Chondrocyte (in vitro differentiated cells): Measurements from ENCODE around the gene LMCD1. TPM values are rescaled to one million over a fixed set of nuclear protein-coding genes. Genes with fewer than 3 reads are reported as not detected.

ENCODE experiments used
- DNase-seq: peaks from one replicate; pipeline ENCODE4 v3.0.0; 2021; ENCODE audit warnings: mixed read lengths, low spot score
- H3K27ac Mint-ChIP-seq: one replicate; pipeline ENCODE4 v1.8.0; 2021; ENCODE audit warnings: mild to moderate bottlenecking, moderate library complexity, mixed read lengths; ENCODE audit not compliant: unreplicated experiment
- H3K27me3 Mint-ChIP-seq: 2 replicates; pipeline ENCODE4 v1.8.0; 2021; ENCODE audit warnings: low read depth, mixed read lengths
- H3K36me3 Mint-ChIP-seq: 2 replicates; pipeline ENCODE4 v1.8.0; 2021; ENCODE audit warnings: low read depth, mixed read lengths
- H3K4me1 Mint-ChIP-seq: 2 replicates; pipeline ENCODE4 v1.8.0; 2021; ENCODE audit warnings: low read depth, mild to moderate bottlenecking, mixed read lengths
- H3K4me3 Mint-ChIP-seq: one replicate; pipeline ENCODE4 v1.8.0; 2021; ENCODE audit warnings: mild to moderate bottlenecking, moderate library complexity, mixed read lengths; ENCODE audit not compliant: unreplicated experiment
- H3K9me3 Mint-ChIP-seq: 2 replicates; pipeline ENCODE4 v1.8.0; 2021; ENCODE audit warnings: low read depth, mixed read lengths
- CTCF ChIP-seq: fragments of 200-600 bp; sonication (generic); IDR thresholded peaks from 2 replicates; pipeline ENCODE4 v1.5.0; 2021; ENCODE audit warnings: antibody characterized with exemption, mild to moderate bottlenecking, moderate library complexity
- total RNA-seq: library from RNA; stranded (reverse); gene quantifications from 3 replicates; pipeline ENCODE4 v1.2.1, GENCODE V29; 2021

The LMCD1 gene
- total RNA-seq, 1 donor from 2014 or later = 263 TPM

DNA sequence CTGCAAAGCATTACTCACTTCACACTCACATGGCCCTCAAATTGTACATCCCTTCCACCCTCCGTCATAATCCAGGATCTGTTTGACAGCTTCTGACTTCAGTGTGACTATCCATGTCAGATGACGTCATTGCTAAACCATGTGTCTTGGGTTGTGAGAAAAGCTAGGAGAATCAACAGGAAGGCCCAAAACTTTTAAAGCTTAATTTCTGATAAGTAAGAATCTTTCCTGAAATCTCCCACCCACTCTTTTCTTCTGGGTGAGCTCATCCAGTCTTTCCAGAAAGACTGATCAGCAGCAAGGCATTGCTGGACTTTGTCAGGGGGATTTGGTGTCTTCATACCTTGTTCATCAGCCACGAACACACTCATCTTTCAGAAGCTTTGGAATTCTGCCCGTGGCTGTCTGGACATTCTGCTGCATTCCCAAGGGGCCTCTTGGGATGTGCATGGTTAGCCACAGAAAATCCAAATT is 11.5 kb upstream of the LMCD1 start:
- H3K4me1 Mint-ChIP-seq = peaks cover 77% of the 10 kb centered on the region
- peaks cover 3% of the 10 kb centered on the region for H3K9me3 Mint-ChIP-seq
- DNase-seq = no peak
- peak overlapping the region; percentile 90 for H3K27ac Mint-ChIP-seq
- H3K4me3 Mint-ChIP-seq = no peak overlapping the region
- no peaks in the 10 kb centered on the region for H3K27me3 Mint-ChIP-seq
- no peak for TF ChIP-seq CTCF
- peaks cover under 1% of the 10 kb centered on the region for H3K36me3 Mint-ChIP-seq

GRCh38 chr3:8491271-8492144 is 10.1 kb upstream of the LMCD1 start:
- no peaks in the 10 kb centered on the region for H3K27me3 Mint-ChIP-seq
- peaks cover 64% of the 10 kb centered on the region for H3K4me1 Mint-ChIP-seq
- peak overlapping the region; percentile 79 for H3K27ac Mint-ChIP-seq
- DNase-seq = no peak
- H3K9me3 Mint-ChIP-seq = no peaks in the 10 kb centered on the region
- TF ChIP-seq CTCF = no peak
- H3K4me3 Mint-ChIP-seq = no peak overlapping the region
- H3K36me3 Mint-ChIP-seq = no peaks in the 10 kb centered on the region

GRCh38 chr3:8492744-8493511 is 8.7 kb upstream of the LMCD1 start:
- no peak for TF ChIP-seq CTCF
- DNase-seq = no peak
- peak overlapping the region; percentile 53 for H3K27ac Mint-ChIP-seq

GRCh38 chr3:8493744-8494143 is 7.9 kb upstream of the LMCD1 start:
- DNase-seq = no peak
- H3K4me1 Mint-ChIP-seq = peaks cover 51% of the 10 kb centered on the region
- no peaks in the 10 kb centered on the region for H3K27me3 Mint-ChIP-seq
- H3K4me3 Mint-ChIP-seq = no peak overlapping the region
- no peaks in the 10 kb centered on the region for H3K9me3 Mint-ChIP-seq
- no peak overlapping the region for H3K27ac Mint-ChIP-seq
- no peaks in the 10 kb centered on the region for H3K36me3 Mint-ChIP-seq
- no peak for TF ChIP-seq CTCF

More at GRCh38 chr3:8492744-8493511, 8.7 kb upstream of the LMCD1 start:
- no peaks in the 10 kb centered on the region for H3K27me3 Mint-ChIP-seq
- H3K4me3 Mint-ChIP-seq = no peak overlapping the region
- no peaks in the 10 kb centered on the region for H3K36me3 Mint-ChIP-seq
- H3K4me1 Mint-ChIP-seq = peaks cover 58% of the 10 kb centered on the region
- no peaks in the 10 kb centered on the region for H3K9me3 Mint-ChIP-seq

GRCh38 chr3:8494327-8494726 is 7.3 kb upstream of the LMCD1 start:
- Mint-ChIP-seq H3K27me3 (no peaks in the 10 kb centered on the region), H3K36me3 (no peaks in the 10 kb centered on the region), H3K4me3 (no peak overlapping the region), H3K9me3 (no peaks in the 10 kb centered on the region), H3K27ac (no peak overlapping the region), H3K4me1 (peaks cover 45% of the 10 kb centered on the region)
- no peak for TF ChIP-seq CTCF
- DNase-seq = no peak
